HUES48 (cell line): ENCODE measurements around the gene AGO3.

Experiments used
- H3K27ac ChIP-seq: one replicate; pipeline ENCODE4 v1.7.0; 2013; ENCODE audit warnings: low read depth, low read length, inconsistent platforms
- H3K27me3 ChIP-seq: 2 replicates; pipeline ENCODE4 v1.6.1; 2013; ENCODE audit warnings: mild to moderate bottlenecking, low read length; ENCODE audit not compliant: control insufficient read depth, insufficient read depth
- H3K36me3 ChIP-seq: 2 replicates; pipeline ENCODE4 v1.6.1; 2013; ENCODE audit warnings: low read length; ENCODE audit not compliant: control insufficient read depth, insufficient read depth
- H3K4me1 ChIP-seq: 2 replicates; pipeline ENCODE4 v1.6.1; 2013; ENCODE audit warnings: mild to moderate bottlenecking, low read length; ENCODE audit not compliant: control insufficient read depth, insufficient read depth
- H3K4me3 ChIP-seq: 2 replicates; pipeline ENCODE4 v1.5.1; 2013; ENCODE audit warnings: mild to moderate bottlenecking, low read depth, low read length
- H3K9ac ChIP-seq: 2 replicates; pipeline ENCODE4 v1.6.1; 2013; ENCODE audit warnings: mild to moderate bottlenecking, low read depth, low read length, moderate library complexity
- H3K9me3 ChIP-seq: 2 replicates; pipeline ENCODE4 v1.6.1; 2013; ENCODE audit warnings: low read length; ENCODE audit not compliant: control insufficient read depth, insufficient read depth

Gene AGO3

GRCh38 chr1:35930593-35931445 lies at the start of gene AGO3:
TSS of gene AGO3 (plus strand) at chr1:35931105. CDS start at chr1:35931427, 322 bp downstream.
- Histone ChIP-seq H3K27ac (peak within 1 kb of the TSS; percentile 98), H3K36me3 (0 out of 2 replicates have a peak, but pooled peaks cover under 1% of the 10 kb centered on the region), H3K4me3 (peak within 1 kb of the TSS; percentile 99), H3K27me3 (no peaks in the 10 kb centered on the region), H3K4me1 (peaks cover 23% of the 10 kb centered on the region), H3K9ac (peak within 1 kb of the TSS; percentile 90), H3K9me3 (no peaks in the 10 kb centered on the region)

- Histone ChIP-seq H3K36me3 (no peaks in the 10 kb centered on the region), H3K9me3 (no peaks in the 10 kb centered on the region), H3K27me3 (no peaks in the 10 kb centered on the region), H3K4me3 (no peak overlapping the region), H3K9ac (no peak overlapping the region), H3K4me1 (peaks cover 28% of the 10 kb centered on the region), H3K27ac (no peak overlapping the region)
Measured at GRCh38 chr1:35881850-35882273, 49.0 kb upstream of the AGO3 start.

- H3K27me3 ChIP-seq, result no peaks in the 10 kb centered on the region
- H3K4me3 ChIP-seq, result peak overlapping the region; percentile 99; the same call in 1 of the 2 replicates
Measured at GRCh38 chr1:35882586-35882944, 48.3 kb upstream of the AGO3 start.

GRCh38 chr1:35882945-35883634 lies 47.8 kb upstream of the AGO3 start, which contains the start of gene AGO1:
TSS of gene AGO1 (plus strand) at chr1:35883209. CDS start at chr1:35883422, 213 bp downstream.
- Histone ChIP-seq H3K27me3 (no peaks in the 10 kb centered on the region), H3K9me3 (no peaks in the 10 kb centered on the region), H3K4me1 (peaks cover 39% of the 10 kb centered on the region), H3K27ac (peak within 1 kb of the TSS; percentile 95), H3K4me3 (peak within 1 kb of the TSS; percentile 99), H3K36me3 (peaks cover 3% of the 10 kb centered on the region; the same call in 1 of the 2 replicates), H3K9ac (peak within 1 kb of the TSS; percentile 82)

More at GRCh38 chr1:35882586-35882944, 48.3 kb upstream of the AGO3 start:
- Histone ChIP-seq H3K27ac (no peak overlapping the region), H3K9ac (no peak overlapping the region), H3K9me3 (no peaks in the 10 kb centered on the region), H3K4me1 (peaks cover 35% of the 10 kb centered on the region), H3K36me3 (no peaks in the 10 kb centered on the region)

- Histone ChIP-seq H3K9me3 (no peaks in the 10 kb centered on the region), H3K4me1 (peaks cover 39% of the 10 kb centered on the region), H3K27me3 (no peaks in the 10 kb centered on the region), H3K27ac (peak overlapping the region; percentile 95), H3K9ac (peak overlapping the region; percentile 82), H3K36me3 (peaks cover 9% of the 10 kb centered on the region), H3K4me3 (peak overlapping the region; percentile 99)
Measured at GRCh38 chr1:35883635-35884101, 47.2 kb upstream of the AGO3 start.

- H3K4me1 ChIP-seq, result peaks cover 39% of the 10 kb centered on the region
- H3K27me3 ChIP-seq, result no peaks in the 10 kb centered on the region
- H3K4me3 ChIP-seq, result peak overlapping the region; percentile 50; the same call in 1 of the 2 replicates
- H3K9ac ChIP-seq, result no peak overlapping the region
- H3K27ac ChIP-seq, result peak overlapping the region; percentile 95
- peaks cover 21% of the 10 kb centered on the region for H3K36me3 ChIP-seq
- H3K9me3 ChIP-seq, result no peaks in the 10 kb centered on the region
Measured at GRCh38 chr1:35884934-35885333, 46.0 kb upstream of the AGO3 start.

GRCh38 chr1:35885961-35886558 lies 44.8 kb upstream of the AGO3 start:
- peak overlapping the region; percentile 95 for H3K27ac ChIP-seq
- H3K4me1 ChIP-seq, result peaks cover 39% of the 10 kb centered on the region
- peak overlapping the region; percentile 57 for H3K4me3 ChIP-seq
- H3K9ac ChIP-seq, result no peak overlapping the region
- no peaks in the 10 kb centered on the region for H3K9me3 ChIP-seq
- peaks cover 31% of the 10 kb centered on the region for H3K36me3 ChIP-seq
- H3K27me3 ChIP-seq, result no peaks in the 10 kb centered on the region

GRCh38 chr1:35886577-35887431 lies 44.1 kb upstream of the AGO3 start:
- Histone ChIP-seq H3K4me3 (peak overlapping the region; percentile 57), H3K36me3 (peaks cover 37% of the 10 kb centered on the region), H3K9ac (no peak overlapping the region), H3K9me3 (no peaks in the 10 kb centered on the region), H3K27ac (peak overlapping the region; percentile 95), H3K27me3 (no peaks in the 10 kb centered on the region), H3K4me1 (peaks cover 39% of the 10 kb centered on the region)

- Histone ChIP-seq H3K27ac (peak overlapping the region; percentile 95), H3K9ac (no peak overlapping the region), H3K27me3 (no peaks in the 10 kb centered on the region), H3K4me3 (peak overlapping the region; percentile 57; the same call in 1 of the 2 replicates), H3K4me1 (peaks cover 38% of the 10 kb centered on the region), H3K36me3 (peaks cover 44% of the 10 kb centered on the region), H3K9me3 (no peaks in the 10 kb centered on the region)
Measured at GRCh38 chr1:35887508-35887907, 43.4 kb upstream of the AGO3 start.

GRCh38 chr1:35888255-35888654 lies 42.6 kb upstream of the AGO3 start:
- Histone ChIP-seq H3K9ac (no peak overlapping the region), H3K4me3 (no peak overlapping the region), H3K4me1 (peaks cover 35% of the 10 kb centered on the region), H3K27ac (no peak overlapping the region), H3K9me3 (no peaks in the 10 kb centered on the region), H3K36me3 (peaks cover 52% of the 10 kb centered on the region), H3K27me3 (no peaks in the 10 kb centered on the region)
